Ishikawa (cell line): ENCODE results near the gene DIAPH3.
A peak's percentile ranks its signal among the peaks of the same experiment; 100 is the strongest.

Source experiments
- CEBPB ChIP-seq: IDR thresholded peaks from 2 replicates; pipeline ENCODE4 v1.6.1; 2012
- CREB1 ChIP-seq: IDR thresholded peaks from 2 replicates; pipeline ENCODE4 v1.6.1; 2012; ENCODE audit warnings: low read depth
- EGR1 ChIP-seq: IDR thresholded peaks from 2 replicates; pipeline ENCODE4 v1.6.1; 2012
- EP300 ChIP-seq: IDR thresholded peaks from 2 replicates; pipeline ENCODE4 v1.6.1; 2012; ENCODE audit warnings: borderline replicate concordance
- FOXM1 ChIP-seq: IDR thresholded peaks from 2 replicates; pipeline ENCODE4 v1.6.1; 2012; ENCODE audit warnings: low read depth, borderline replicate concordance
- NFIC ChIP-seq: IDR thresholded peaks from 2 replicates; pipeline ENCODE4 v1.6.1; 2012
- RAD21 ChIP-seq: IDR thresholded peaks from 2 replicates; pipeline ENCODE4 v1.6.1; 2012; ENCODE audit warnings: low read depth
- REST ChIP-seq: IDR thresholded peaks from 2 replicates; pipeline ENCODE4 v1.6.1; 2012; ENCODE audit warnings: low read depth, mild to moderate bottlenecking
- TAF1 ChIP-seq: IDR thresholded peaks from 2 replicates; pipeline ENCODE4 v1.6.1; 2012; ENCODE audit warnings: low read depth, mild to moderate bottlenecking
- TCF12 ChIP-seq: IDR thresholded peaks from 2 replicates; pipeline ENCODE4 v1.6.1; 2012; ENCODE audit warnings: low read depth
- TEAD4 ChIP-seq: IDR thresholded peaks from 2 replicates; pipeline ENCODE4 v1.6.1; 2012
- USF1 ChIP-seq: IDR thresholded peaks from 2 replicates; pipeline ENCODE4 v1.6.1; 2012
- YY1 ChIP-seq: IDR thresholded peaks from 2 replicates; pipeline ENCODE4 v1.6.1; 2012; ENCODE audit warnings: low read depth
- ZBTB7A ChIP-seq: IDR thresholded peaks from 2 replicates; pipeline ENCODE4 v1.6.1; 2012; ENCODE audit warnings: low read depth
- TF ChIP-seq, protein P1 (sequence below): IDR thresholded peaks from 2 replicates; pipeline ENCODE4 v1.6.1; 2012

The DIAPH3 gene

GRCh38 chr13:59924256-59924655 is 239.5 kb downstream of the DIAPH3 start:
- TF ChIP-seq REST (no peak), ZBTB7A (no peak)
- TF ChIP-seq, protein P1, sequence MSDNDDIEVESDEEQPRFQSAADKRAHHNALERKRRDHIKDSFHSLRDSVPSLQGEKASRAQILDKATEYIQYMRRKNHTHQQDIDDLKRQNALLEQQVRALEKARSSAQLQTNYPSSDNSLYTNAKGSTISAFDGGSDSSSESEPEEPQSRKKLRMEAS = no peak

DNA sequence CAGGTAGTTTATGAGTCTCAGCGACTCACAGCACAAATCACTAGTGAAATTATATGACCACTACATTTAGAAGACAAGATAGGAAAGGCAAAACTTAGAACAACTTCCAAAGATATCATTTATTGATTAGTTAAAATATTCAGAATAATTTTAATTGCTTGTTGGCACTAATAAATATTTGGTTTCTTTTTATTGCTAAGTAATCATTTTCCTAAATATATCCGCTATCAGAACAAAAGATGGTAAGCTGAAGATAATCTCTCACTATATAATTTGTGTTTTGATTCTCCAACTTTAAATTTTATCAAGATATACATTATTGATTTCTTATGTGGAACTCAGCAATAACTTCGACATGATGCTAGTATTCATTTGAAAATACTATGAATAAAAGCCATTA is 248.5 kb downstream of the DIAPH3 start:
- TF ChIP-seq EP300 (no peak), FOXM1 (no peak)
- TF ChIP-seq, protein P1 = no peak

GRCh38 chr13:59914556-59914955 is 249.2 kb downstream of the DIAPH3 start:
- no peak for TF ChIP-seq YY1
- TF ChIP-seq RAD21 = no peak
- no peak for TF ChIP-seq CREB1
- no peak for TF ChIP-seq FOXM1
- TF ChIP-seq TEAD4 = no peak
- TF ChIP-seq NFIC = no peak
- no peak for TF ChIP-seq TCF12
- no peak for TF ChIP-seq EGR1
- TF ChIP-seq, protein P1 = no peak
- no peak for TF ChIP-seq TAF1
- TF ChIP-seq EP300 = no peak

DNA sequence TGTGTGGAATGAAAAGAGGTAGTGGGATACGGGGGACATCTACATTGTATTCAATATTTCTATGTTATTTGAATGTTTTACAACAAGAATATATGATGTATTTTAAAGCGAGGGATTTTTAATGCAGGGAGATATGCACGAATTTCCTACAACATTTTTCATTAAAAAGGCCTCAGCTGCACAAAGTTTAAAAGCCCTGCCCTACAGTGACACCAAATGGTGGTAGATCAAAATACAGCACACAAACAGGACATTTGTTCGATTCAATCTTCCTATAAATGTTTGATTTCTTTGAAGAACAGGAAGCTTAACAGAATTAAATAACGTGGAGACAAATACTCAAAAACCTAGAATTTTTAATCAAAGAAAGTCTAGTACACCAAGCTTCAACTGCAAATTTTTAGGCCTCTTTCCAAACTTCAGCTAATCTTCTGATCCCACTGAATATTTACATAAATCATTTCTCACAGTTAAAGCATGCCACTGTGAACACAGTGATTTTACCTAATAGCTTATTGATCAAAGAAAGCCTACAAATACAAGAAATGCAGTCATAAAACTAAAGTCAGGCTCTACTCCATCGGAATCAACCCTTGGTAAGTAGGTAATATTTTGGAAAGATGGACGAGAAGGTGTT is 257.2 kb downstream of the DIAPH3 start:
- TF ChIP-seq RAD21 (peak; percentile 57), NFIC (no peak)

DNA sequence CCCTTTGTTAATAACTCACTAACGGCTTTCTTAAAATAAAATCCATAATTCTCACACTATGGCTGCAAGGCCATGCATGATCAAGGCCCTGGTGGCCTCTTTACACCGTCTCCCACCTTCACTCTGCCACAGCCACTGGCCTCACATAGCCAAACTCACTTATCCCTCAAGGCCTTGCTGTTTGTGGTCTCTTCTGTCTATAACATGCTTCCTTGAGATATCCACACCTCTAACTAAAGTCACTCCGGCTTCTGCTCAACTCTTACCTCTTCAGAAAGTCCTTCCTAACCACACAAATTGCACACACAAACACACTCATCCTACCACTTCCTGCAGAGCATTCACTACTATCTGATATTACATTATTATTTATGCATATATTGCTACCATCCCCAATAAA is 262.5 kb downstream of the DIAPH3 start:
- no peak for TF ChIP-seq NFIC
- no peak for TF ChIP-seq TAF1

GRCh38 chr13:59898066-59898465 is 265.7 kb downstream of the DIAPH3 start:
- TF ChIP-seq EP300 (no peak), TAF1 (no peak), USF1 (no peak), CEBPB (no peak), CREB1 (no peak), EGR1 (no peak)

DNA sequence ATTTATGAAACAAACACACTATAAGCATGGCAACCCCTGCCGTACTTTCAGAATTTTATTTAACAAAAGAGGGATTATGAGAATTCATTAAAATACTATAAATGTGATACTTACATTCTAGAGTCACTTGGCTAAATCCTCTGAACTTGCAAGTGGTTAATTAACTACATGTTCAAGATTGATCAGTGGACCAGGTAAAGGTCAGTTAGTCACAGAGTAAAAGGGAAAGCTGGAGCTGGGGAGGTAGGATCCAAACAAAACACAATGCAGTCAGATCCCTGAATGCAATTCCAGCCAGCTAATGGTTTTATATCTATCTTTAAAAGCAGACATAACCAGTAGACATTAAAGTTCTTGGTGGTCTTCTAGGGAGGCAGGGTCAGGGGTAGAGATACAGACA is 270.5 kb downstream of the DIAPH3 start:
- TF ChIP-seq TCF12 = no peak

GRCh38 chr13:59891053-59891452 is 272.7 kb downstream of the DIAPH3 start:
- TF ChIP-seq, protein P1 = no peak
- TF ChIP-seq RAD21 (no peak), TAF1 (no peak), FOXM1 (no peak), NFIC (no peak), USF1 (no peak), YY1 (no peak)

- no peak for TF ChIP-seq REST
- TF ChIP-seq ZBTB7A = no peak
- TF ChIP-seq YY1 = no peak
- no peak for TF ChIP-seq CREB1
- no peak for TF ChIP-seq NFIC
- TF ChIP-seq CEBPB = no peak
- no peak for TF ChIP-seq EGR1
- TF ChIP-seq TAF1 = no peak
- no peak for TF ChIP-seq TEAD4
- TF ChIP-seq, protein P1 = no peak
- TF ChIP-seq RAD21 = no peak
- TF ChIP-seq FOXM1 = no peak
- TF ChIP-seq TCF12 = no peak
- no peak for TF ChIP-seq EP300
- no peak for TF ChIP-seq USF1
Measured at GRCh38 chr13:59890054-59890453, 273.7 kb downstream of the DIAPH3 start.
